PC-3 (cell line): ENCODE results near the gene TFAP2A.

Experiments used
- CTCF ChIP-seq: fragments of 300-600 bp; sonication (generic); conservative IDR thresholded peaks from 2 replicates; pipeline ENCODE4 v1.5.1; 2017; ENCODE audit warnings: antibody characterized with exemption, low read depth, mild to moderate bottlenecking, low read length
- EZH2 ChIP-seq: fragments of 300-600 bp; sonication (generic); IDR thresholded peaks from one replicate; pipeline ENCODE4 v1.6.1; 2017; ENCODE audit warnings: antibody characterized with exemption, mild to moderate bottlenecking, low read length; ENCODE audit not compliant: unreplicated experiment
- EZH2phosphoT487 ChIP-seq: fragments of 300-600 bp; sonication (generic); IDR thresholded peaks from 2 replicates; pipeline ENCODE4 v1.6.1; 2018; ENCODE audit warnings: mild to moderate bottlenecking, antibody characterized with exemption, low read length, borderline replicate concordance

DNA sequence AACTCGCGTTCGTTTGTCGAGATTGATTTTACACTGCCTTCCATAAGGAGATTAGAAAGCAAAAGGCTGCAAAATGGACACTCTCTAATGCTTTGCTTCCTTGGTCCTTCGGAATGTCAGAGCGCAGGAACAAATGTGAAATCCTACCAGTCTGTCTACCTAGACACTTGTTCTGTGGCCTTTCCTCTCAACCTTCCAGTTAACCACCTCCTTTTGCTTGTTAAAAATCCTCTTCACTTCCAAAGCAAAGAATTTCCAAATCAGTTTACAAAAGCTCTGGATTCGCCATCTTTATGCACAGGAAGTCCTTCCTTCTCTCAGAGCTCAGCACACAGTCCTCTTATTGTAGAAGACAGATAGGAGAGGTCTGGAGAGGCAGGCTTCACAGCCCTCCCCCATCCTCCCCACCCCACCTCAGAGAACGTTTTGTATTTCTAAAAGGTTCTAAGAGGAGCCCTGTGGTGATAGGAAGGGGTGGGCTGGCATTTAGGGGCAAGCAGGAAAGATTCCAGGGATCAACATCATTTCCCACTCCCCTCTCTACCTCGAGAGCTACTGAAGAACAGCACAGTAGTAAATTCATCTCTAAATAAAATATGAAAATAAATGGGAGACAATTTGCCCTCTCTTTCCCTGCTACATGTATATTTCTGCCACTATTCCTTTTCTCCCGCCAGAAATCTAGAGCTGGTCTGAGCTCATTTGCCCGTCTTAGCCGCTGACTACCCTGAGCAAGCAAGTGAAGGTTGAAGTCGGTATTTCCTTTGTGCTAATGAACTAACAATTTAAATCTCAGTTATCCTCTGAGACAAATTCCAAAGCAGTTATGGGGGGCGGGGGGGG, 18.9 kb downstream of the TFAP2A start:
- TF ChIP-seq CTCF, result no peak
- no peak for TF ChIP-seq EZH2
- TF ChIP-seq EZH2phosphoT487, result no peak
